HCT116 (cell line): ENCODE measurements around the gene NACC2. TPM values are rescaled to one million over a fixed set of nuclear protein-coding genes. Genes with fewer than 3 reads are reported as not detected.

ENCODE experiments used
- ATAC-seq: fragments of 200-7000 bp; cut with Tn5 transposase; 2 replicates; pipeline ENCODE4 v1.9.1; 2020; ENCODE audit warnings: mild to moderate bottlenecking, moderate library complexity
- BruUV-seq: library from RNA; stranded (reverse); fragments of 400-500 nt; replicated peaks from 2 replicates; lab custom pipeline; 2021; lab: Mats Ljungman, UMichigan
- CTCF ChIA-PET: fragments of 300-600 bp; sonication (Branson Sonifier 250); formaldehyde crosslinking; loops from one replicate; lab custom pipeline; 2021; ENCODE audit warnings: antibody characterized with exemption; lab: Charles Lee
- POLR2A ChIA-PET: fragments of 300-600, 350-600 bp; sonication (Branson Sonifier 250); formaldehyde crosslinking; loops from one replicate; lab custom pipeline; 2021; ENCODE audit warnings: antibody characterized with exemption; lab: Charles Lee
- RAD21 ChIA-PET, 2 experiments: fragments of 300-600 bp; sonication (Branson Sonifier 250); formaldehyde crosslinking; loops; one replicate each; lab custom pipeline; 2023; ENCODE audit warnings: low total read pairs in 2 of 2; ENCODE audit not compliant: uncharacterized antibody in 2 of 2, unreplicated experiment in 2 of 2, low non-redundant PET in 1 of 2; lab: Charles Lee
- DNase-seq: peaks from one replicate; pipeline ENCODE4 v3.0.0-alpha.2; 2010; ENCODE audit warnings: low read depth, low spot score
- H2AFZ ChIP-seq: fragments of 200-600 bp; shearing (Covaris generic), sonication (generic); 2 replicates; pipeline ENCODE4 v1.6.1; 2017; ENCODE audit warnings: low read depth, mixed run types, mixed read lengths, antibody characterized with exemption, low read length; ENCODE audit not compliant: poor library complexity, severe bottlenecking
- H3K27ac ChIP-seq: 2 replicates; pipeline ENCODE4 v1.5.1; 2012; ENCODE audit warnings: low read depth, low read length
- H3K27me3 ChIP-seq: fragments of 200-600 bp; sonication (generic); 2 replicates; pipeline ENCODE4 v1.6.1; 2016; ENCODE audit warnings: mixed run types, low read length, mixed read lengths; ENCODE audit not compliant: insufficient read depth
- H3K36me3 ChIP-seq, 2 experiments: fragments of 200-500 bp in 1 of 2; fragments of 200-600 bp in 1 of 2; sonication (Bioruptor generic) in 1 of 2; sonication (generic) in 1 of 2; 2 replicates each; pipeline versions ENCODE4 v1.5.1 to v1.6.1; 2014 to 2016; ENCODE audit warnings: low read length in 2 of 2, inconsistent platforms in 1 of 2, mixed read lengths in 1 of 2, mixed run types in 1 of 2; ENCODE audit not compliant: insufficient read depth in 2 of 2, control insufficient read depth in 1 of 2
- H3K4me1 ChIP-seq, 2 experiments: fragments of 200-600 bp in 1 of 2; sonication (generic) in 1 of 2; 2 replicates each; pipeline versions ENCODE4 v1.5.1 to v1.6.1; 2012 to 2017; ENCODE audit warnings: low read length in 2 of 2, inconsistent platforms in 1 of 2, mild to moderate bottlenecking in 1 of 2, mixed read lengths in 1 of 2, mixed run types in 1 of 2, moderate library complexity in 1 of 2; ENCODE audit not compliant: insufficient read depth in 2 of 2, control insufficient read depth in 1 of 2
- H3K4me2 ChIP-seq: fragments of 200-600 bp; sonication (generic); 2 replicates; pipeline ENCODE4 v1.6.1; 2017; ENCODE audit warnings: mixed run types, low read length, mixed read lengths
- H3K4me3 ChIP-seq, 2 experiments: fragments of 200-600 bp in 1 of 2; sonication (generic) in 1 of 2; replicated peaks in 1 of 2; 2 replicates each; pipeline ENCODE4 v1.5.1; 2011 to 2016; ENCODE audit warnings: low read length in 2 of 2, control low read depth in 1 of 2, low read depth in 1 of 2, mild to moderate bottlenecking in 1 of 2, mixed read lengths in 1 of 2, mixed run types in 1 of 2
- H3K79me2 ChIP-seq: fragments of 200-600 bp; sonication (generic); 2 replicates; pipeline ENCODE4 v1.6.1; 2017; ENCODE audit warnings: mild to moderate bottlenecking, mixed run types, low read length, moderate library complexity, mixed read lengths; ENCODE audit not compliant: insufficient read depth
- H3K9ac ChIP-seq: fragments of 200-600 bp; sonication (generic); 2 replicates; pipeline ENCODE4 v1.6.1; 2016; ENCODE audit warnings: low read length, mixed read lengths
- H3K9me2 ChIP-seq: fragments of 200-600 bp; sonication (generic), shearing (Covaris generic); 2 replicates; pipeline ENCODE4 v1.6.1; 2017; ENCODE audit warnings: mixed run types, mild to moderate bottlenecking, moderate library complexity; ENCODE audit not compliant: insufficient read depth
- H3K9me3 ChIP-seq, 2 experiments: fragments of 200-500 bp in 1 of 2; fragments of 200-600 bp in 1 of 2; sonication (Bioruptor generic) in 1 of 2; sonication (generic) in 1 of 2; 2 replicates each; pipeline ENCODE4 v1.6.1; 2014 to 2017; ENCODE audit warnings: low read length in 2 of 2, mixed read lengths in 2 of 2, inconsistent platforms in 1 of 2, low read depth in 1 of 2, mild to moderate bottlenecking in 1 of 2, mixed run types in 1 of 2, moderate library complexity in 1 of 2; ENCODE audit not compliant: control insufficient read depth in 1 of 2, insufficient read depth in 1 of 2
- H4K20me1 ChIP-seq: fragments of 200-600 bp; sonication (generic), shearing (Covaris generic); 2 replicates; pipeline ENCODE4 v1.6.1; 2017; ENCODE audit warnings: mixed run types, mild to moderate bottlenecking, moderate library complexity; ENCODE audit not compliant: insufficient read depth
- CEBPB ChIP-seq: IDR thresholded peaks from 2 replicates; pipeline ENCODE4 v1.6.1; 2012; ENCODE audit warnings: low read depth
- ELF1 ChIP-seq: IDR thresholded peaks from 2 replicates; pipeline ENCODE4 v1.6.1; 2012; ENCODE audit warnings: low read depth, borderline replicate concordance
- JUND ChIP-seq: IDR thresholded peaks from 2 replicates; pipeline ENCODE4 v1.6.1; 2012
- POLR2AphosphoS5 ChIP-seq: IDR thresholded peaks from 2 replicates; pipeline ENCODE4 v1.6.1; 2011; ENCODE audit warnings: mild to moderate bottlenecking, low read depth, low read length, moderate library complexity
- SIN3A ChIP-seq: IDR thresholded peaks from 2 replicates; pipeline ENCODE4 v1.6.1; 2012; ENCODE audit warnings: low read depth
- SP1 ChIP-seq: IDR thresholded peaks from 2 replicates; pipeline ENCODE4 v1.6.1; 2012; ENCODE audit warnings: low read depth
- TCF7L2 ChIP-seq: IDR thresholded peaks from 2 replicates; pipeline ENCODE4 v1.7.0; 2011; ENCODE audit warnings: borderline replicate concordance, inconsistent platforms; ENCODE audit not compliant: insufficient read depth, insufficient read length; ENCODE audit errors: extremely low read depth
- intact Hi-C: fragments of 100-400 bp; cut with micrococcal nuclease; formaldehyde crosslinking; loops from 2 replicates; pipeline ENCODE4 v1.10.0; 2022
- total RNA-seq: library from RNA; stranded (reverse); gene quantifications from one replicate; pipeline ENCODE4 v1.2.1, GENCODE V29; 2021; ENCODE audit not compliant: unreplicated experiment
- TF ChIP-seq, protein P1 (sequence below), 3 experiments: fragments of 200-600 bp in 1 of 3; sonication (generic) in 1 of 3; IDR thresholded peaks in 2 of 3; conservative IDR thresholded peaks in 1 of 3; 2 replicates each; pipeline ENCODE4 v1.5.1; 2012 to 2017; ENCODE audit warnings: low read depth in 2 of 3, low read length in 2 of 3, antibody characterized with exemption in 1 of 3, borderline replicate concordance in 1 of 3, control low read depth in 1 of 3, mild to moderate bottlenecking in 1 of 3, mixed read lengths in 1 of 3, mixed run types in 1 of 3, moderate library complexity in 1 of 3; ENCODE audit not compliant: insufficient read depth in 1 of 3
- TF ChIP-seq, protein P2 (sequence below): IDR thresholded peaks from 2 replicates; pipeline ENCODE4 v1.6.1; 2011; ENCODE audit warnings: mild to moderate bottlenecking, low read length, moderate library complexity; ENCODE audit not compliant: insufficient replicate concordance; ENCODE audit errors: extremely low read depth
- TF ChIP-seq, protein P3 (sequence below): IDR thresholded peaks from 2 replicates; pipeline ENCODE4 v1.6.1; 2012; ENCODE audit warnings: low read depth

The NACC2 gene
- total RNA-seq, 1 experiment from 2014 or later: 27.8 TPM

GRCh38 chr9:135969064-135969683 lies 125.9 kb downstream of the NACC2 start:
- intact Hi-C loops: loop anchor here (5.0 to 10.0 kb wide), 5 partner anchors 168 to 884 kb away; partner anchors contain the start of gene OLFM1
- H3K9me2 ChIP-seq: no peaks in the 10 kb centered on the region
- ATAC-seq (no peak), DNase-seq (no peak)
- no peaks in the 10 kb centered on the region for H3K9me3 ChIP-seq
- no peak overlapping the region for H3K4me3 ChIP-seq
- no peak overlapping the region for H2AFZ ChIP-seq
- no peak overlapping the region for H3K4me2 ChIP-seq
- ChIA-PET RAD21 (interaction anchor here in 1 of 2 experiments (1.0 kb wide), 1 partner anchor 153 kb away, joined by 3 read pairs; no protein-coding TSS in a partner anchor), POLR2A (no interaction called here), CTCF (interaction anchor here (1.0 to 3.9 kb wide), 3 partner anchors 8 to 153 kb away, joined by 3 to 40 read pairs (median 3); partner anchors contain the start of gene UBAC1)
- no peaks in the 10 kb centered on the region for H3K79me2 ChIP-seq
- H4K20me1 ChIP-seq: no peaks in the 10 kb centered on the region
- peaks cover 4% of the 10 kb centered on the region; the same call in 1 of the 2 replicates for H3K27me3 ChIP-seq
- H3K4me1 ChIP-seq: peaks cover 0 to 3% of the 10 kb centered on the region in 2 experiments; a peak in 1 of 4 replicates
- no peak overlapping the region for H3K27ac ChIP-seq
- no TSS peak for BruUV-seq
- TF ChIP-seq CEBPB (no peak), SP1 (no peak), ELF1 (no peak), SIN3A (no peak)
- H3K9ac ChIP-seq: no peak overlapping the region
- no peaks in the 10 kb centered on the region for H3K36me3 ChIP-seq

- intact Hi-C loops: loop anchor here (5.0 to 10.0 kb wide), 5 partner anchors 169 to 884 kb away; partner anchors contain the start of gene OLFM1
- Histone ChIP-seq H3K79me2 (no peaks in the 10 kb centered on the region), H3K4me3 (no peak overlapping the region), H3K9me2 (no peaks in the 10 kb centered on the region), H3K36me3 (no peaks in the 10 kb centered on the region), H4K20me1 (no peaks in the 10 kb centered on the region), H3K4me1 (peaks cover 0 to 3% of the 10 kb centered on the region in 2 experiments; a peak in 1 of 4 replicates), H2AFZ (no peak overlapping the region), H3K27me3 (peaks cover 4% of the 10 kb centered on the region; the same call in 1 of the 2 replicates), H3K4me2 (no peak overlapping the region), H3K27ac (no peak overlapping the region), H3K9ac (no peak overlapping the region), H3K9me3 (no peaks in the 10 kb centered on the region)
- DNase-seq (no peak), ATAC-seq (no peak)
- ChIA-PET CTCF (interaction anchor here (1.0 to 3.9 kb wide), 3 partner anchors 103 to 153 kb away, joined by 3 to 40 read pairs (median 9); no protein-coding TSS in a partner anchor), POLR2A (no interaction called here), RAD21 (interaction anchor here in 1 of 2 experiments (1.0 kb wide), 1 partner anchor 154 kb away, joined by 3 read pairs; no protein-coding TSS in a partner anchor)
- no TSS peak for BruUV-seq
- TF ChIP-seq, protein P1, sequence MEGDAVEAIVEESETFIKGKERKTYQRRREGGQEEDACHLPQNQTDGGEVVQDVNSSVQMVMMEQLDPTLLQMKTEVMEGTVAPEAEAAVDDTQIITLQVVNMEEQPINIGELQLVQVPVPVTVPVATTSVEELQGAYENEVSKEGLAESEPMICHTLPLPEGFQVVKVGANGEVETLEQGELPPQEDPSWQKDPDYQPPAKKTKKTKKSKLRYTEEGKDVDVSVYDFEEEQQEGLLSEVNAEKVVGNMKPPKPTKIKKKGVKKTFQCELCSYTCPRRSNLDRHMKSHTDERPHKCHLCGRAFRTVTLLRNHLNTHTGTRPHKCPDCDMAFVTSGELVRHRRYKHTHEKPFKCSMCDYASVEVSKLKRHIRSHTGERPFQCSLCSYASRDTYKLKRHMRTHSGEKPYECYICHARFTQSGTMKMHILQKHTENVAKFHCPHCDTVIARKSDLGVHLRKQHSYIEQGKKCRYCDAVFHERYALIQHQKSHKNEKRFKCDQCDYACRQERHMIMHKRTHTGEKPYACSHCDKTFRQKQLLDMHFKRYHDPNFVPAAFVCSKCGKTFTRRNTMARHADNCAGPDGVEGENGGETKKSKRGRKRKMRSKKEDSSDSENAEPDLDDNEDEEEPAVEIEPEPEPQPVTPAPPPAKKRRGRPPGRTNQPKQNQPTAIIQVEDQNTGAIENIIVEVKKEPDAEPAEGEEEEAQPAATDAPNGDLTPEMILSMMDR (IDR thresholded peaks at IDR 0.05 in 2 of 3, conservative IDR thresholded peaks at IDR 0.05 in 1 of 3; ENCODE audit: borderline replicate concordance in 1 of 3, insufficient read depth in 1 of 3, low read depth in 2 of 3, low read length in 2 of 3): no peak
- TF ChIP-seq POLR2AphosphoS5 (no peak), JUND (no peak), TCF7L2 (no peak), CEBPB (no peak)
- TF ChIP-seq, protein P2, sequence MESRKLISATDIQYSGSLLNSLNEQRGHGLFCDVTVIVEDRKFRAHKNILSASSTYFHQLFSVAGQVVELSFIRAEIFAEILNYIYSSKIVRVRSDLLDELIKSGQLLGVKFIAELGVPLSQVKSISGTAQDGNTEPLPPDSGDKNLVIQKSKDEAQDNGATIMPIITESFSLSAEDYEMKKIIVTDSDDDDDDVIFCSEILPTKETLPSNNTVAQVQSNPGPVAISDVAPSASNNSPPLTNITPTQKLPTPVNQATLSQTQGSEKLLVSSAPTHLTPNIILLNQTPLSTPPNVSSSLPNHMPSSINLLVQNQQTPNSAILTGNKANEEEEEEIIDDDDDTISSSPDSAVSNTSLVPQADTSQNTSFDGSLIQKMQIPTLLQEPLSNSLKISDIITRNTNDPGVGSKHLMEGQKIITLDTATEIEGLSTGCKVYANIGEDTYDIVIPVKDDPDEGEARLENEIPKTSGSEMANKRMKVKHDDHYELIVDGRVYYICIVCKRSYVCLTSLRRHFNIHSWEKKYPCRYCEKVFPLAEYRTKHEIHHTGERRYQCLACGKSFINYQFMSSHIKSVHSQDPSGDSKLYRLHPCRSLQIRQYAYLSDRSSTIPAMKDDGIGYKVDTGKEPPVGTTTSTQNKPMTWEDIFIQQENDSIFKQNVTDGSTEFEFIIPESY: no peak
- TF ChIP-seq, protein P3, sequence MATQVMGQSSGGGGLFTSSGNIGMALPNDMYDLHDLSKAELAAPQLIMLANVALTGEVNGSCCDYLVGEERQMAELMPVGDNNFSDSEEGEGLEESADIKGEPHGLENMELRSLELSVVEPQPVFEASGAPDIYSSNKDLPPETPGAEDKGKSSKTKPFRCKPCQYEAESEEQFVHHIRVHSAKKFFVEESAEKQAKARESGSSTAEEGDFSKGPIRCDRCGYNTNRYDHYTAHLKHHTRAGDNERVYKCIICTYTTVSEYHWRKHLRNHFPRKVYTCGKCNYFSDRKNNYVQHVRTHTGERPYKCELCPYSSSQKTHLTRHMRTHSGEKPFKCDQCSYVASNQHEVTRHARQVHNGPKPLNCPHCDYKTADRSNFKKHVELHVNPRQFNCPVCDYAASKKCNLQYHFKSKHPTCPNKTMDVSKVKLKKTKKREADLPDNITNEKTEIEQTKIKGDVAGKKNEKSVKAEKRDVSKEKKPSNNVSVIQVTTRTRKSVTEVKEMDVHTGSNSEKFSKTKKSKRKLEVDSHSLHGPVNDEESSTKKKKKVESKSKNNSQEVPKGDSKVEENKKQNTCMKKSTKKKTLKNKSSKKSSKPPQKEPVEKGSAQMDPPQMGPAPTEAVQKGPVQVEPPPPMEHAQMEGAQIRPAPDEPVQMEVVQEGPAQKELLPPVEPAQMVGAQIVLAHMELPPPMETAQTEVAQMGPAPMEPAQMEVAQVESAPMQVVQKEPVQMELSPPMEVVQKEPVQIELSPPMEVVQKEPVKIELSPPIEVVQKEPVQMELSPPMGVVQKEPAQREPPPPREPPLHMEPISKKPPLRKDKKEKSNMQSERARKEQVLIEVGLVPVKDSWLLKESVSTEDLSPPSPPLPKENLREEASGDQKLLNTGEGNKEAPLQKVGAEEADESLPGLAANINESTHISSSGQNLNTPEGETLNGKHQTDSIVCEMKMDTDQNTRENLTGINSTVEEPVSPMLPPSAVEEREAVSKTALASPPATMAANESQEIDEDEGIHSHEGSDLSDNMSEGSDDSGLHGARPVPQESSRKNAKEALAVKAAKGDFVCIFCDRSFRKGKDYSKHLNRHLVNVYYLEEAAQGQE: no peak
Measured at GRCh38 chr9:135968601-135969000, 126.5 kb downstream of the NACC2 start.
